SK-N-SH treated with all-trans-retinoic acid at 6 μM for 48 hours (cell line): ENCODE measurements around the gene CDK6.

Source experiments
- ATAC-seq: fragments of 200-7000 bp; cut with Tn5 transposase; 3 replicates; pipeline ENCODE4 v1.9.1; 2020; ENCODE audit warnings: mild to moderate bottlenecking, moderate library complexity
- ARNTL ChIP-seq: fragments of 450-650 bp; formaldehyde crosslinking; IDR thresholded peaks from 2 replicates; pipeline ENCODE4 v1.5.0; 2020; ENCODE audit warnings: low read depth, mild to moderate bottlenecking, moderate library complexity, borderline replicate concordance
- BACH2 ChIP-seq: fragments of 250-450 bp; sonication (Bioruptor Pico); IDR thresholded peaks from 2 replicates; pipeline ENCODE4 v1.9.0; 2021; ENCODE audit warnings: mild to moderate bottlenecking, borderline replicate concordance
- CREB5 ChIP-seq: fragments of 250-450 bp; sonication (Bioruptor Pico); IDR thresholded peaks from 2 replicates; pipeline ENCODE4 v1.5.1; 2020; ENCODE audit warnings: low read depth, mild to moderate bottlenecking, moderate library complexity
- CSDC2 ChIP-seq: fragments of 250-450 bp; sonication (Bioruptor Pico); IDR thresholded peaks from 2 replicates; pipeline ENCODE4 v1.5.0; 2020; ENCODE audit warnings: mild to moderate bottlenecking, moderate library complexity
- CSRNP3 ChIP-seq: fragments of 250-450 bp; sonication (Bioruptor Pico); IDR thresholded peaks from 2 replicates; pipeline ENCODE4 v1.5.1; 2021; ENCODE audit warnings: mild to moderate bottlenecking, moderate library complexity
- ESRRG ChIP-seq: fragments of 250-450 bp; sonication (Bioruptor Pico); IDR thresholded peaks from 2 replicates; pipeline ENCODE4 v1.6.1; 2021; ENCODE audit warnings: mild to moderate bottlenecking
- GLIS3 ChIP-seq: fragments of 250-450 bp; sonication (Bioruptor Pico); IDR thresholded peaks from 2 replicates; pipeline ENCODE4 v1.5.0; 2020; ENCODE audit warnings: mild to moderate bottlenecking, moderate library complexity
- ISL1 ChIP-seq: fragments of 250-450 bp; sonication (Bioruptor Pico); IDR thresholded peaks from 2 replicates; pipeline ENCODE4 v2.1.2; 2022; ENCODE audit warnings: mild to moderate bottlenecking, moderate library complexity
- OSR1 ChIP-seq: fragments of 250-450 bp; sonication (Bioruptor Pico); IDR thresholded peaks from 2 replicates; pipeline ENCODE4 v1.8.0; 2022; ENCODE audit warnings: moderate library complexity, mild to moderate bottlenecking, inconsistent platforms
- PATZ1 ChIP-seq: fragments of 250-450 bp; sonication (Bioruptor Pico); IDR thresholded peaks from 2 replicates; pipeline ENCODE4 v1.8.0; 2020; ENCODE audit warnings: mild to moderate bottlenecking, moderate library complexity, borderline replicate concordance
- POU6F1 ChIP-seq: fragments of 250-450 bp; sonication (Bioruptor Pico); IDR thresholded peaks from 2 replicates; pipeline ENCODE4 v1.8.0; 2021; ENCODE audit warnings: low read depth, mild to moderate bottlenecking, moderate library complexity, borderline replicate concordance
- PPARA ChIP-seq: fragments of 250-450 bp; sonication (Bioruptor Pico); IDR thresholded peaks from 2 replicates; pipeline ENCODE4 v1.5.0; 2020; ENCODE audit warnings: mild to moderate bottlenecking, borderline replicate concordance
- RARB ChIP-seq: fragments of 250-450 bp; sonication (Bioruptor Pico); IDR thresholded peaks from 2 replicates; pipeline ENCODE4 v1.8.0; 2021; ENCODE audit warnings: mild to moderate bottlenecking, moderate library complexity
- SNAI2 ChIP-seq: fragments of 250-450 bp; sonication (Bioruptor Pico); IDR thresholded peaks from 2 replicates; pipeline ENCODE4 v1.5.0; 2020; ENCODE audit warnings: mild to moderate bottlenecking, moderate library complexity
- TCF4 ChIP-seq: fragments of 250-450 bp; sonication (Bioruptor Pico); IDR thresholded peaks from 2 replicates; pipeline ENCODE4 v1.8.0; 2021; ENCODE audit warnings: mild to moderate bottlenecking, moderate library complexity, borderline replicate concordance
- TOX ChIP-seq: fragments of 250-450 bp; sonication (Bioruptor Pico); IDR thresholded peaks from 2 replicates; pipeline ENCODE4 v1.8.0; 2021; ENCODE audit warnings: mild to moderate bottlenecking, moderate library complexity, borderline replicate concordance
- TSHZ2 ChIP-seq: fragments of 250-450 bp; sonication (Bioruptor Pico); IDR thresholded peaks from 2 replicates; pipeline ENCODE4 v1.5.0; 2020; ENCODE audit warnings: mild to moderate bottlenecking, moderate library complexity
- ZC3H10 ChIP-seq: fragments of 250-450 bp; sonication (Bioruptor Pico); IDR thresholded peaks from 2 replicates; pipeline ENCODE4 v1.5.1; 2021; ENCODE audit warnings: mild to moderate bottlenecking, moderate library complexity
- ZFP3 ChIP-seq: fragments of 250-450 bp; sonication (Bioruptor Pico); IDR thresholded peaks from 2 replicates; pipeline ENCODE4 v1.5.0; 2020; ENCODE audit warnings: mild to moderate bottlenecking, moderate library complexity
- ZNF565 ChIP-seq: fragments of 450-650 bp; formaldehyde crosslinking; conservative IDR thresholded peaks from 2 replicates; pipeline ENCODE4 v1.5.0; 2020; ENCODE audit warnings: low read depth, mild to moderate bottlenecking, moderate library complexity
- ZNF70 ChIP-seq: fragments of 450-650 bp; formaldehyde crosslinking; IDR thresholded peaks from 2 replicates; pipeline ENCODE4 v1.5.0; 2020; ENCODE audit warnings: mild to moderate bottlenecking, moderate library complexity

Gene CDK6

GRCh38 chr7:92716825-92717580, 119.4 kb downstream of the CDK6 start:
- no peak for TF ChIP-seq TCF4 (CRISPR knock-in tag)
- no peak for TF ChIP-seq SNAI2 (CRISPR knock-in tag)
- no peak for ATAC-seq

GRCh38 chr7:92715963-92716362, 120.4 kb downstream of the CDK6 start:
- no peak for ATAC-seq

GRCh38 chr7:92714767-92715166, 121.6 kb downstream of the CDK6 start:
- ATAC-seq, result peak; percentile 35; the same call in 2 of the 3 replicates
- peak; percentile 58 for TF ChIP-seq ISL1
- TF ChIP-seq OSR1 (CRISPR knock-in tag), result no peak

More at GRCh38 chr7:92715963-92716362, 120.4 kb downstream of the CDK6 start:
- TF ChIP-seq ZNF565 (CRISPR knock-in tag) (no peak), ZC3H10 (CRISPR knock-in tag) (no peak), ARNTL (CRISPR knock-in tag) (no peak), RARB (CRISPR knock-in tag) (no peak), GLIS3 (no peak), ZNF70 (CRISPR knock-in tag) (no peak), BACH2 (CRISPR knock-in tag) (no peak), ESRRG (CRISPR knock-in tag) (no peak), CSDC2 (CRISPR knock-in tag) (no peak), ISL1 (no peak), PATZ1 (CRISPR knock-in tag) (no peak), TSHZ2 (CRISPR knock-in tag) (no peak), CSRNP3 (CRISPR knock-in tag) (no peak), OSR1 (CRISPR knock-in tag) (no peak), CREB5 (CRISPR knock-in tag) (no peak), TOX (CRISPR knock-in tag) (no peak), SNAI2 (CRISPR knock-in tag) (no peak)

- ATAC-seq, result peak; percentile 7; the same call in 1 of the 3 replicates
- no peak for TF ChIP-seq PPARA (CRISPR knock-in tag)
- no peak for TF ChIP-seq TSHZ2 (CRISPR knock-in tag)
- TF ChIP-seq ISL1, result no peak
- no peak for TF ChIP-seq ZFP3
- no peak for TF ChIP-seq RARB (CRISPR knock-in tag)
- no peak for TF ChIP-seq CREB5 (CRISPR knock-in tag)
- TF ChIP-seq ZNF70 (CRISPR knock-in tag), result no peak
- no peak for TF ChIP-seq ARNTL (CRISPR knock-in tag)
- TF ChIP-seq POU6F1 (CRISPR knock-in tag), result no peak
Measured at GRCh38 chr7:92714280-92714679, 122.1 kb downstream of the CDK6 start.
